Liver (tissue), 9 donors: Measurements from ENCODE around the gene LENG9. TPM values are rescaled to one million over a fixed set of nuclear protein-coding genes. Genes with fewer than 3 reads are reported as not detected.

Experiments
- DNase-seq: peaks from one replicate; pipeline ENCODE4 v3.0.0-alpha.2; 2017; ENCODE audit warnings: low spot score
- H3K27ac ChIP-seq, 2 donors: one replicate each; pipeline ENCODE4 v1.7.0; 2013; ENCODE audit warnings: inconsistent platforms in 2 of 2, low read length in 2 of 2, control low read depth in 1 of 2, low read depth in 1 of 2, mild to moderate bottlenecking in 1 of 2
- H3K27me3 ChIP-seq, 4 donors: one replicate each; pipeline versions ENCODE4 v1.6.1 to v1.7.0; 2013; ENCODE audit warnings: low read length in 3 of 4, inconsistent platforms in 1 of 4, mild to moderate bottlenecking in 1 of 4, moderate library complexity in 1 of 4; ENCODE audit not compliant: control insufficient read depth in 4 of 4, insufficient read depth in 4 of 4
- H3K36me3 ChIP-seq, 4 donors: one replicate each; pipeline versions ENCODE4 v1.6.1 to v1.7.0; 2013; ENCODE audit warnings: low read length in 3 of 4, mild to moderate bottlenecking in 3 of 4, low read depth in 1 of 4, moderate library complexity in 1 of 4; ENCODE audit not compliant: control insufficient read depth in 4 of 4, insufficient read depth in 3 of 4
- H3K4me1 ChIP-seq, 4 donors: one replicate each; pipeline versions ENCODE4 v1.6.1 to v1.7.0; 2013; ENCODE audit warnings: low read length in 3 of 4, mild to moderate bottlenecking in 3 of 4, moderate library complexity in 1 of 4; ENCODE audit not compliant: control insufficient read depth in 4 of 4, insufficient read depth in 4 of 4
- H3K4me3 ChIP-seq, 3 donors: one replicate each; pipeline versions ENCODE4 v1.6.1 to v1.7.0; 2013; ENCODE audit warnings: low read length in 3 of 3, control low read depth in 1 of 3, low read depth in 1 of 3, mild to moderate bottlenecking in 1 of 3
- H3K9ac ChIP-seq, 2 donors: one replicate each; pipeline ENCODE4 v1.7.0; 2013; ENCODE audit warnings: low read length in 2 of 2, mild to moderate bottlenecking in 2 of 2, moderate library complexity in 2 of 2, control low read depth in 1 of 2, low read depth in 1 of 2
- H3K9me3 ChIP-seq, 4 donors: one replicate each; pipeline versions ENCODE4 v1.6.1 to v1.7.0; 2013; ENCODE audit warnings: low read length in 3 of 4; ENCODE audit not compliant: control insufficient read depth in 4 of 4
- EGR1 ChIP-seq, 2 donors: IDR thresholded peaks; 2 replicates each; pipeline ENCODE4 v1.6.1; 2016 to 2018; ENCODE audit warnings: antibody characterized with exemption in 2 of 2, low read depth in 2 of 2
- FOXA1 ChIP-seq: IDR thresholded peaks from 2 replicates; pipeline ENCODE4 v1.6.1; 2016; ENCODE audit warnings: antibody characterized with exemption
- HNF4A ChIP-seq, 2 donors: conservative IDR thresholded peaks; 2 replicates each; pipeline ENCODE4 v1.6.1; 2016; ENCODE audit warnings: antibody characterized with exemption in 2 of 2, mild to moderate bottlenecking in 2 of 2
- JUND ChIP-seq, 2 donors: IDR thresholded peaks; 2 replicates each; pipeline ENCODE4 v1.6.1; 2016; ENCODE audit warnings: antibody characterized with exemption in 2 of 2
- MAX ChIP-seq: IDR thresholded peaks from 2 replicates; pipeline ENCODE4 v1.6.1; 2016; ENCODE audit warnings: antibody characterized with exemption
- NR2F2 ChIP-seq: IDR thresholded peaks from 2 replicates; pipeline ENCODE4 v1.6.1; 2016; ENCODE audit warnings: antibody characterized with exemption
- RAD21 ChIP-seq, 2 donors: IDR thresholded peaks; 2 replicates each; pipeline ENCODE4 v1.6.1; 2016; ENCODE audit warnings: antibody characterized with exemption in 2 of 2, mild to moderate bottlenecking in 2 of 2
- REST ChIP-seq: IDR thresholded peaks from 2 replicates; pipeline ENCODE4 v1.6.1; 2016; ENCODE audit warnings: antibody characterized with exemption, mild to moderate bottlenecking
- RXRA ChIP-seq, 2 donors: IDR thresholded peaks; 2 replicates each; pipeline ENCODE4 v1.6.1; 2017 to 2018; ENCODE audit warnings: antibody characterized with exemption in 2 of 2, mild to moderate bottlenecking in 1 of 2
- SP1 ChIP-seq: IDR thresholded peaks from 2 replicates; pipeline ENCODE4 v1.6.1; 2018; ENCODE audit warnings: antibody characterized with exemption, mild to moderate bottlenecking
- TAF1 ChIP-seq: conservative IDR thresholded peaks from 2 replicates; pipeline ENCODE4 v1.6.1; 2016; ENCODE audit warnings: antibody characterized with exemption, mild to moderate bottlenecking
- YY1 ChIP-seq: IDR thresholded peaks from 2 replicates; pipeline ENCODE4 v1.6.1; 2016; ENCODE audit warnings: antibody characterized with exemption, mild to moderate bottlenecking
- ZBTB33 ChIP-seq: IDR thresholded peaks from 2 replicates; pipeline ENCODE4 v1.6.1; 2016; ENCODE audit warnings: antibody characterized with exemption
- WGBS: extraction: QIAGEN DNeasy Blood & Tissue Kit; methylation state at CpG from one replicate; pipeline ENCODE4 v1.1.7; 2013; 5-methylcytosine and 5-hydroxymethylcytosine counted together
- polyA plus RNA-seq, 2 donors: library from polyadenylated mRNA; stranded (reverse) in 1 of 2; unstranded in 1 of 2; fragments of 200-250 nt in 1 of 2; fragments of >200 nt in 1 of 2; fragmentation: Nextera tagmentation in 1 of 2; extraction: Ambion mirVana in 1 of 2; gene quantifications; one replicate each; pipeline versions ENCODE4 v1.2.1 to v1.2.3, GENCODE V29; 2013 to 2015
- total RNA-seq, 2 donors: library from RNA; depleted of rRNA; stranded (reverse); fragments of >200 nt; gene quantifications; one replicate each; pipeline ENCODE4 v1.2.3, GENCODE V29; 2014
- donor health status: healthy.
- donor health status: healthy.
- donor health status: healthy.
- donor health status: healthy.
- donor health status: healthy.

Gene LENG9
- total and polyA plus RNA-seq, 4 donors: 0.19 to 6.9 (median 2.0) TPM

GRCh38 chr19:54456423-54457373 lies 6.9 kb downstream of the LENG9 start:
- no peak overlapping the region for H3K4me3 ChIP-seq
- no peak overlapping the region for H3K9ac ChIP-seq
- H3K27ac ChIP-seq: no peak overlapping the region
- H3K27me3 ChIP-seq: no peaks in the 10 kb centered on the region
- no peak for DNase-seq
- peaks cover 62 to 94% (median 71%) of the 10 kb centered on the region in 4 donors for H3K36me3 ChIP-seq
- WGBS: 96% methylated on average over 51 of the region's 51 CpGs
- TF ChIP-seq YY1: no peak
- TF ChIP-seq HNF4A (conservative IDR thresholded peaks at IDR 0.05): no peak
- TF ChIP-seq MAX: no peak
- TF ChIP-seq TAF1: no peak
- no peak for TF ChIP-seq NR2F2
- no peak for TF ChIP-seq ZBTB33
- no peak for TF ChIP-seq JUND (IDR thresholded peaks at IDR 0.05)
- no peak for TF ChIP-seq EGR1 (IDR thresholded peaks at IDR 0.05; ENCODE audit: low read depth in 2 of 2)
- TF ChIP-seq REST: no peak
- no peaks in the 10 kb centered on the region for H3K4me1 ChIP-seq
- no peaks in the 10 kb centered on the region for H3K9me3 ChIP-seq

- no peak for DNase-seq
- no peak overlapping the region for H3K9ac ChIP-seq
- H3K4me1 ChIP-seq: peaks cover 0 to 7% (median 6%) of the 10 kb centered on the region in 4 donors
- no peaks in the 10 kb centered on the region for H3K27me3 ChIP-seq
- H3K9me3 ChIP-seq: no peaks in the 10 kb centered on the region
- peaks cover 58 to 89% (median 69%) of the 10 kb centered on the region in 4 donors for H3K36me3 ChIP-seq
- H3K4me3 ChIP-seq: no peak overlapping the region
- TF ChIP-seq MAX (no peak), TAF1 (no peak), NR2F2 (no peak), FOXA1 (no peak), ZBTB33 (no peak), RAD21 (IDR thresholded peaks at IDR 0.05) (no peak), RXRA (IDR thresholded peaks at IDR 0.05) (no peak), SP1 (no peak)
- no peak overlapping the region for H3K27ac ChIP-seq
- WGBS: 95% methylated on average over 40 of the region's 40 CpGs
These were observed 7.7 kb downstream of the LENG9 start for GRCh38 chr19:54455786-54456422.
